COLO668 (cell line): Measurements from ENCODE around the gene OR6K2.
"Not testable (repeated sequence)": the region's sequence is repeated elsewhere in the genome, so short reads cannot be mapped to it uniquely, and the experiment has no call there.

ENCODE experiments used
- DNase-seq: peaks from one replicate; lab custom pipeline; 2025; ENCODE audit not compliant: unreplicated experiment; lab: John Stamatoyannopoulos, UW

Gene OR6K2, protein sequence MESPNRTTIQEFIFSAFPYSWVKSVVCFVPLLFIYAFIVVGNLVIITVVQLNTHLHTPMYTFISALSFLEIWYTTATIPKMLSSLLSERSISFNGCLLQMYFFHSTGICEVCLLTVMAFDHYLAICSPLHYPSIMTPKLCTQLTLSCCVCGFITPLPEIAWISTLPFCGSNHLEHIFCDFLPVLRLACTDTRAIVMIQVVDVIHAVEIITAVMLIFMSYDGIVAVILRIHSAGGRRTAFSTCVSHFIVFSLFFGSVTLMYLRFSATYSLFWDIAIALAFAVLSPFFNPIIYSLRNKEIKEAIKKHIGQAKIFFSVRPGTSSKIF

DNA sequence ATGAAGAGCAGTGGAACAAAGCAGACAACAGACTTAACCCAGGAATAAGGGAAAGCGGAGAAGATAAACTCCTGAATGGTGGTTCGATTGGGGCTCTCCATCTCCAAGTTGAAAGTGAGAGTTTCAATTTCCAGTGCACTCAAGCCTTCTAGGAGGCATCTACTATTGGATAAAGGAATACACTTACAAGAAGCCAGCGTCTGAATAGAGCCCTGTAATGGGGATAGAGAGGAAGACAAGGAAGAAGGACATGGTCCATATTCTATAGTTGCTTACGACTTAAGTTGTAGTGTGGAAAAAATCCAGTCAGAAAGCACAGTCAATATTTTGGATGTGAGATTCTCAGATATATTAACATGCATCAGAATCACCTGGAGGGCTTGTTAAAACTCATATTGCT, at the start of gene OR6K2:
Gene OR6K2 (minus strand): TSS at position 101 of the 400 bp plus-strand sequence. CDS start 0 bp downstream, at position 101.
- DNase-seq: no peak

DNA sequence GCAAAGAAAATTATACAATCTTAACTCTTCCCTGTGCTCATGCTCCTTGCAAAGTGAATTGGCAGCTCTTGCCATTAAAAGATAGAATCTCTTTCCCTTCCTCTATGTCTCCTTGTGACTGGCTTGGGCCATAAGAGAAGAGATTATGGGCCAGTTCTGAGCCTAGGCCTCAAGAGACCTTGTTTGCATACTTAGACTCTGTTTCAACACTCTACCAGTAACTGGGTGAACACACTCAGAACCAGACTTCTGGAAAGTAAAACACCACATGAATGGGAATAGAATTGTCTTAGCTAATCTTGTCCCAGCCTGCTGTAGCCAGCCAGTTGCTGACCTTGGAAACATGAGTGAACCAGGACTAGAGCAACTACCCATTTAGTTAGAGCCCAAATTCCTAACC, 35.4 kb upstream of the OR6K2 start:
- DNase-seq: no peak

DNA sequence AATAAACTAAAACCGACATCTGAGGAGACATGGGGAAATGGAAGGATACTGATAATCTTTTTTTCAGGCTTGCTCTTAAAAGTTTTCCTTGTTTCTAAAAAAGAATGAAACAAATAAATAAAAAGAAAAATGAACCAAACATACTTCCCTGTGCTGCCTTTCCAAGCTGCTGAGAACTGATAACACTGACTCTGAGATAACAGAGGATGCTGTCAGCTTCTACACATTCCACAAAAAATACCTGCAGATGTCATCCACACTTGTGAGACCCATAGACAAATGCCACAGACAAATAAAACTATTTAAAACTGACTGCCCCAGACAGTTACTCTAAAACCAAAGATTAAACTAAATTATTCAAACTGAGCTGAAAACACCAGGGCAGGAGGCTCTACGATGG, 32.1 kb upstream of the OR6K2 start:
- no peak for DNase-seq

DNA sequence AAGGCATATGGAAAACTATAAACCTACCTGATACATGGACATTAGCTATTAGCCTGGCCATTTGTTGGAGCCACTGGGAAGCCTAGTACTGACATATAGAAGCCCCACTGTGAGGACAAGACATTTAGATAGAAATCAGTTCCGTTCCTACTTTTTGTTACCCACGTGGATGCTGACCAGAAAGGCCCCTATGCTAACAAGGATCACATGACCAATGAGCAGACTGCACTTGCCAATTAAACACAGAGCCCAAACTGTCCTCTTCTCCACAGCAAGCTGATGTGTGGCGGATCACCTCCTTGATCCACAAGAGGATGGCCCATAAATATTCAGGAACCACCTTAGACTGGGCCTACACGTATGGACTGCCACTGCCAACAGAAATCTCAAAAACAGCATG, 31.3 kb upstream of the OR6K2 start:
- no peak for DNase-seq

DNA sequence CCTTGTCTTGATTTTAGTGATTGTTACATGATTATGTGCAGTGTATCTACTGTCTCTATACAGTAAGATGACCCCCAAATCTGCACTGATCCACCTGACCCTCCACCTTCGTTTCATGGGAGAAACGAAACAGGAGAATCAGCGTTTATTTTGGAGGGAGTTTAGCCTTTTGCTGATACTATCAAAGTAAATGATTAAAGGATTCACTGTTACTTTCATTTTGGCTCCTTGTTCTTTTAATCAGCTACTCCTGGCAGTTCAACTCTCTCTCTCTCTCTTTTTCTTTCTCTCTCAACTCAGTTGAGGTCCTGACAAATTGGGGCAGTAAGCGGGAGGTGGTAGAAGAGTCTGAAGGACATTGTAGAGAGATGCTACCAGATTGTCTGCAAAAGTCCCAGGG, 30.0 kb upstream of the OR6K2 start:
- DNase-seq: no peak

DNA sequence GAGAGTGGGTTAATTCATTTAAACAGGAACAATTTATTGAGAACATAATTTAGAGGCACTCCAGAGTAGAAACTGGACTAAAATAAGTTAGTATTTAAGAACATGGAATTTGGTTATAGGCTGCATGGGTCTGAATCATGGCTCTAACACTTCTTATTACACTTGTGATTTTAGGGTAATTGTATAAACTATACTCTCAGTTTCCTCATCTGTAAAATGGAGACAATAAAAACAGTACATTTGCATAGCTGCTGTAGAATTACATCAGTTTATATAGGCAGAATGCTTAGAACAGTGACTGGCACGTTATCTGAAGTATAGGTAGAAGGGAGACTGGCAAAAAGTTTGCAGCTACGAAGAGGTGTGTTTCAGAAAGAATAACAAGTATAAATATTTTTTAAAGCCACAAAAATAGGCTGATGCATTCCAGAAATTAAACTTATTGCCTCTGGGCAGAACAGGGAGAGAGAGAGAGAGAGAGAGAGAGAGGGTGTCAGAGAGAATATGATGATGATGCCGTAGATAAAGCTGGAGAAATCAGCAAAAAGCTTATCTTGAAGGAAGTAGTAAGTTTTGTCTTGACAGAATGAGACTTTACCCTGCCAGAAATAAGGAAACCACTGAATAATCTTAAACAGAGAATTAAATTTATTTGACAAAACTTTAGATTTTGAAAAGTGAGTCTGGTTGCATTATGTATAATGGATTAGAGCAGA, 28.2 kb upstream of the OR6K2 start:
- no peak for DNase-seq

DNA sequence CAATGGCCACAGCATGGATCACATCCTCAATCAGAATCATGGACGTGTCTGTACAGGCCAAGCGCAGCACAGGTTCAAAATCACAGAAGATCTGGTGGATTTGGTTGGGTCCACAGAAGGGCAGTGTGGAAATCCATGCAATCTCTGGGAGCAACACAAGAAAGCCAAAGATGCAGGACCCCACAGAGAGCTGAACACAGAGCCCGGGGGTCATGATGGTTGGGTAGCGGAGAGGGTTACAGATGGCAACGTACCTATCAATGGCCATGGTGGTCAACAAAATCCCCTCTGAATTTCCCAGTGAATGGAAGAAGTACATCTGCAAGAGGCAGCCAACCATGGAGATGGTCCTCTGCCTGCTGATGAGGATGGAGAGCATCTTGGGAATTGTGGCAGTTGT, 24.0 kb upstream of the OR6K2 start:
- DNase-seq: no peak

DNA sequence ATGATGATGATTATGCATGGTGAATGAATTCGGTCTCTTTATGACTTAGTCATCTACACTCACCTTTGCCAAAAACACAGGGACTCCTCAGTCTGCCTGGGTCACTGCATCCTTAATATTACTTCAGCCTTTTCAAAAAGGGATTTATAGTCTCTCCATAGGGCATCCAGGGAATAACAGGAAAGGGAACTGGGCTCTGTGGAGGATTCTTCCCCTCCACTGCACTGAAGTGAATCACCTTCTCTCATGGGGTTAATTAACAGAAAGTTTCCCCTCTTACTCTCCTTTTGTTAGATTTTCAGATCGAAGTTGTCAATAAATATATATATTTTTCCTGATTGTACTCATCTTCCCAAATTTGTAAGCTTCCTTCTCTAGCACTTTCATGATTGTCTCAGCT, 20.2 kb upstream of the OR6K2 start, which contains the start of gene OR6K3:
Gene OR6K3 (minus strand): TSS at position 101 of the 400 bp plus-strand sequence. CDS start 2,605 bp downstream, outside the sequence.
- no peak for DNase-seq

DNA sequence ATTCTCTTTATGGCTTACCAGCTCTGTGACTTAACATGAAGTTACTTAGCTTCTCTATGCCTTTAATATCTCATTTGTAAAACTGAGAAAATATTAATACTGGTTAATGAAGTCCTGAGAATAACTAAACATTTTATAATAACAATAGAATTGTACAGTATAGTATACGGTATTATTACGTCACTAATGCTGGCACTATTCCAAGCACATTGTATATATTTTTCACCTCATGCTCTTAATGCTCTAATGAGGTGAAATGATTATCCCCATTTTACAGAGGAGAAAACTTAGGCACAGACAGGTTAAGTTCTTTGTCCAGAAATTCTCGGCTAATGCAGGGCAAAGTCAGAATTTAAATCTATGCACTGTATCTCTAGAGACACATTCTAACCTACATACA, 19.2 kb upstream of the OR6K2 start:
- DNase-seq: no peak

DNA sequence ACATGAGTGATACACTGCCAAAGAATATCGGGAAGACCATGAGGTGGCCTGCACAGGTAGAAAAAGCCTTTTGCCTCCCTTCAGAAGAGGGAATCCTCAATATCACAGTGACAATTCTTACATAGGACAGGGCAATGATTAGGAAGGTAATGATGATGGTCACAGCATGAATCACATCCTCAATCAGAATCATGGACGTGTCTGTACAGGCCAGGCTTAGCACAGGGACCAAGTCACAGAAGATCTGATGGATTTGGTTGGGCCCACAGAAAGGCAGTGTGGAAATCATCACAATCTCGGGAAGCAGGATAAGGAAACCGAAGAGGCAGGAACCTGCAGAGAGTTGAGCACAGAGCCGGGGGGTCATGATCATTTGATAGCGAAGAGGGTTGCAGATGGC, 16.9 kb upstream of the OR6K2 start:
- DNase-seq: no peak

DNA sequence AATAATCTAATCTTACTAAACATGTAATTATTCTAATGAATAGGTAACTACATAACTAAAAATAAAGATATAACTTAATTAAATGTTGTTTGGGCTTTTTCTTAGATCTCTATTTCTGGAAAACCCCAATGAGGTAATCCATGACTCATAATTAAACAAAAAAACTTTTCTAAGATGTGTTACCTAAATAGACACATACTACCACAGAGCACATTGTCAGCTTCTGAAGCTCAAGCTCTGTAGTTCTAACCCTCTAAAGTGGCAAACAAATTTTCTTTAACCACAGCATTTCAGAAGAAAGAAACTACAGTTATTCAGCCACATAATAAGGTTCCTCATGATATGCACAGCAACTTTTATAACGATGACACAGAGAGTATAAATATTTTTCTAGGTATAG, 15.9 kb upstream of the OR6K2 start:
- DNase-seq: no peak

DNA sequence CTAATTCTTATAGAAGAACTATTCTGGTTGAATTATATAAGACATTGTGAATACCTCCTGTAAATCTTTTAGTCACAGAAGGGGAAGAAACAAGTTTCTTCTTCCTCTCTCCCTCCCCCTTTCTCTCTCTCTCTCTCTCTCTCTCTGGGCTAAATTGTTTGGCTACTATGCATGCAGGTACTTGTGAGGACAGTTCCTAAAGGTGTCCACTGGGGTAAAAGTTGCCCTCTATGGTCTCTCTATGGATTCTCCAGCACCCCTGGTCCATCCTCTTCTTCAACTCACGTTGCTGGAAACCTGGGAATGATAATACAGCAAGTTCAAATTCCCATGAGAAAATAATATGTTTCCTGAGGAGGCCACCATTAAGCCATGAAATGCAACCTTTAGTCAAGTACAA, 14.3 kb upstream of the OR6K2 start:
- no peak for DNase-seq

DNA sequence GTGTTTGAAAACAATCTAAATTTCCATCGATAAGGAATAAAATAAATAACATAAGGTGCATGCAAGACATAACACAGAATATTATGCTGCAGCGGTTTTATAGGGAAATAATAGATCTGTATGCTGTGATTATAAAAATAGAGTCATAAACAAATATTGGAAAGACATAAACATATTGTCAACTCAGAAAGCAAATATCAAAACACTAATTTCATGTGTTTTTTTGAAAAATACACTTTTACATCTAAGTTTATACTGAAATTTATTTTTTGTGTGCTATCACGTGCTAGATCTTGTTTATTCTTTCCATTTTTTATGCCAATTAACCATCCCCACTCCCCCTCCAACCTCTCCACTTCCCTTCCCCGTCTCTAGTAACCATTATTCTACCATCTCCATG, 10.6 kb upstream of the OR6K2 start:
- no peak for DNase-seq

DNA sequence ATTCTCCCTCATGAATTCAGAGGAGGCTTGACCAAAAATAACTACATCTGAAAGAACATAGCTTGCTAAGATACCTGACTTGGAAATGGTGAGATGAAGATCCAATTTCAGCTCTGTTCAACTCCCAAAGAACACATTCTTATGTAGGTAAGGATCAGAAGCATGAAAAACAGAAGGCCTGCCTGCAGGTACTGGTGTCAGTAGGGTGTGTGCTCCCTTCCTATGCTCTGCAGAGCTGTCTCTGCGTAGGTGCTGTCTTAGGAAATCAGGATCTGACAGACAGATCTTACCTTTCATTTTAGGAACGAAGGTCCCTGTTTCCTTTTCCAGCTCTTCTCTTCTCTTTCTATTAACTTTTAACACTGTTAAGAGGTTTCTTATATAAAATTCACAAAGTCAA, 5.6 kb upstream of the OR6K2 start:
- DNase-seq: no peak

DNA sequence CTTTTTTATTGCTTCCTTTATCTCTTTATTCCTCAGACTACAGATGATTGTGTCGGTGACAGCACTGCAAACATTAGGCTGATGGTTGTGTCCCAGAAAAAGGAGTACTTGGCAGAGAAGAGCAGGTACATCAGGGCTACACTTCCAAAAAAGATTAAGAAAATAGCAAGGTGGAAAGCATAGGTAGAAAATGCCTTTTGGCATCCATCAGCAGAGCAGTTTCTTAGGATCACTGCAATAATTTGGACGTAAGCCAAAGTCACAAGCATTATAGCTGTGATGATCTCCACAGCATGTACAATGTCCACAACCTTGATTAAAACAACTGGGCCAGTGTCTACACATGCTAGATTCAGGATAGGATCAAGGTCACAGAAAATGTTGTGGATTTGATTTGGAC, 5.9 kb downstream of the OR6K2 start:
- DNase-seq: no peak

DNA sequence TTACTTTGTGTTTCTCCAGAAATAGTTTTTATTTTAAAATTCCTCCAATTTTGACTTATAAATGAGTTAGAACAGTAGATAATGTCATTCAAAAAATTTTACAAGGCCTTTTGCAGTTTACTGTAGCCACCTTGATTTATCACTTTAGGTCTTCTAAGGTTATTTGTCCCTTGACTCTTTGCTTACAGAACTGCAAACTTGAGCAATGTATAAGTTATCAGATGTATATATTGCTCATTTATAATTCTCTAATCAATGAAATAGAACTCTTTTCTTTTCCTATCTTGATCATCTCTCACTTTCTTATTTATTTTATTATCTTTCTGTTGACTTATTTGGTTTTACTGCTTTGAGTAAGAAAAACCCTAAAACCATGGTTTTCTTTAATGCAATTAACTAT, 8.1 kb downstream of the OR6K2 start:
- no peak for DNase-seq

DNA sequence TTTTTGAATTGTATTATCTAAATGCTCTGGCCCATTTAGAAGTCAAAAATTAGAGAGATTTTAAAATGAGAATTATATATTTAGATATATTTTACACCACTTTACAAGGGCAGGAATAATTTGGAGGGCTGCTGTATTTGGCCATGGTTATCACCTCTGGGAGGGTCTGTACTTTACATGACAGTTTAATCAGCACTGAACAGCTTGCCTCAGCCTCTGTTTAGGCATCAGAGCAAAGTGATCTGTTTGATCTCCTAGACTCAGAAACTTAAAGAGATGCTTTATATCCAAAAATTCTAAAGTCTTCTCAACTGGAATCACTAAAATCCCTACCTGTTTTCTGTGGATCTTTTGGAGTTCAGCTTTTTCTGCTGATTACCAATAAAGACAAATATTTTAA, 8.5 kb downstream of the OR6K2 start:
- no peak for DNase-seq

DNA sequence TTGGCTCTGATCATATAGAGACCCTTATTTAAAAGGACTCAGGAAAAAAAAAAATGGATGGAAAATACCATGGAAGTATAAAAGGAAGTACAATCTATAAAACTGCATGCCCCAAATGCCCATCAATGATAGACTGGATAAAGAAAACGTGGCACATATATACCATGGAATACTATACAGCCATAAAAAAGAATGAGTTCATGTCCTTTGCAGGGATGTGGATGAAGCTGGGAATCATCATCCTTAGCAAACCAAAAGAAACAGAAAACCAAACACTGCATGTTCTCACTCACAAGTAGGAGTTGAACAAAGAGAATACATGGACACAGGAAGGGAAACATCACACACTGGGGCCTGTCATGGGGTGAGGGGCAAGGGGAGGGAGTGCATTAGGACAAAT, 9.3 kb downstream of the OR6K2 start:
- DNase-seq: not testable (repeated sequence)

DNA sequence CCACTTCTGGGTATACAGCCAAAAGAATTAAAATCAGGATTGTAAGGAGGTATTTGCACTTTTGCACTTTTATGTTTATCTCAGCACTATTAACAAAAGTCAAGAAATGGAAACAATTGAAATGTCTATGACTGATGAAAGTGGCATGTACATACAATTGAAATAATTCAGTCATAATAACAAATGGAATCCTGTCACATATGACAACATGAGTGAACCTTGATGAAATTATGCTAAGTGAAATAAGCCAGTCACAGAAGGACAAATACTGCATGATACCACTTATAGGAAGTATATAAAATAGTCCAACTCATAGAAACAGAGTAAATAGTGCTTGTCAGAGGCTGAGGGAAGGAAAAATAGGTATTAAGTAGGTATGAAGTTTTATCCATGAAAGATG, 10.6 kb downstream of the OR6K2 start:
- DNase-seq: no peak

DNA sequence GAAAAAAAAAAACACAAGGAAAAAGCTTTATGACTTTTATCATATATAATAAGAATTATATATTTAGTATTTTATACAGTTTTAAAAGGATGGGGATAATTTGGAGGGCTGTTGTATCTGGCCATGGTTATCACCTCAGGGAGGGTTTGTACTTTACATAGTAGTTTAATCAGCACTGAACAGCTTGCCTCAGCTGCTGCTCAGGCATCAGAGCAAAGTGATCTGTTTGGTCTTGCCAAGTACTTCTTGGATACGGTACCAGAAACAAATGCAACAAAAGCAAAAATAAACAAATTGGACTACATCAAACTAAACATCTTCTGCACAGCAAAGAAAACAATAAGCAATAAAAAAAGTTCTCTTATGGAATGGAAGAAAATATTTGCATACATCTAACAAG, 11.3 kb downstream of the OR6K2 start:
- DNase-seq: no peak

DNA sequence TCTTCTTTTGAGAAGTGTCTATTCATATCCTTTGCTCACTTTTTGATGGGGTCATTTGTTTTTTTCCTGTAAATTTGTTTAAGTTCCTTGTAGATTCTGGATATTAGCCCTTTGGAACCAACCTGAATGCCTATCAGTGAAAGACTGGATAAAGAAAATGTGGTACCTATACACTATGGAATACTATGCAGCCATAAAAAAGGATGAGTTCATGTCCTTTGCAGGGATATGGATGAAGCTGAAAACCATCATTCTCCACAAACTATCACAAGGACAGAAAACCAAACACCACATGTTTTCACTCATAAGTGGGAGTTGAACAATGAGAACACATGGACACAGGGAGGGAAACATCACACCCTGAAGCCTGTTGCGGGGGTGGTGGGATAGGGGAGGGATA, 12.1 kb downstream of the OR6K2 start:
- DNase-seq: not testable (repeated sequence)

DNA sequence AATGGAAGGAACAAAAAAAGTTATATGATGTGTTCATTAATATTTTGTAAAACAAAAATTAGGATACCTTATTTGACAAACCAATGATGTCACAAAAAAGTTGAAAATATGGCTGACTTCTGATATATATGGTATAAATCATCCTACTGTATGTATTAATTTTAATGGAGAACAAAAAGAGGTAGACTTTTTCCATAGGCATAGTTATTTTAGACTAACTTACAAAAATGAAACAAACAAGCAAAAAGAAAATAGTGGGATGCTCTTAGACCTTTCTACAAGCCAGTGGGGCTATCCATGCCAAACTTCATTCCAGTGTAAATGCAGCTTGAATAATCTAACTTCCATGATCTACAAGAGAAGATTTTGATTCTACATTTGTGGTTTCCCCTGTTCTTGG, 13.4 kb downstream of the OR6K2 start:
- no peak for DNase-seq
